ENCODE results near the gene FES.

Gene FES

GRCh38 chr15:90860942-90861675 is 23.2 kb upstream of the FES start:
- DNase-seq (ENCODE audit: low read depth) = no peak
- no peak overlapping the region for H3K4me3 ChIP-seq (ENCODE audit: low read depth, low read length)
- TF ChIP-seq, protein P1, sequence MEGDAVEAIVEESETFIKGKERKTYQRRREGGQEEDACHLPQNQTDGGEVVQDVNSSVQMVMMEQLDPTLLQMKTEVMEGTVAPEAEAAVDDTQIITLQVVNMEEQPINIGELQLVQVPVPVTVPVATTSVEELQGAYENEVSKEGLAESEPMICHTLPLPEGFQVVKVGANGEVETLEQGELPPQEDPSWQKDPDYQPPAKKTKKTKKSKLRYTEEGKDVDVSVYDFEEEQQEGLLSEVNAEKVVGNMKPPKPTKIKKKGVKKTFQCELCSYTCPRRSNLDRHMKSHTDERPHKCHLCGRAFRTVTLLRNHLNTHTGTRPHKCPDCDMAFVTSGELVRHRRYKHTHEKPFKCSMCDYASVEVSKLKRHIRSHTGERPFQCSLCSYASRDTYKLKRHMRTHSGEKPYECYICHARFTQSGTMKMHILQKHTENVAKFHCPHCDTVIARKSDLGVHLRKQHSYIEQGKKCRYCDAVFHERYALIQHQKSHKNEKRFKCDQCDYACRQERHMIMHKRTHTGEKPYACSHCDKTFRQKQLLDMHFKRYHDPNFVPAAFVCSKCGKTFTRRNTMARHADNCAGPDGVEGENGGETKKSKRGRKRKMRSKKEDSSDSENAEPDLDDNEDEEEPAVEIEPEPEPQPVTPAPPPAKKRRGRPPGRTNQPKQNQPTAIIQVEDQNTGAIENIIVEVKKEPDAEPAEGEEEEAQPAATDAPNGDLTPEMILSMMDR (IDR thresholded peaks at IDR 0.05; ENCODE audit: insufficient read depth, low read depth, low read length, missing control alignments) = no peak

- no peak for DNase-seq (ENCODE audit: low read depth)
- TF ChIP-seq, protein P1 (IDR thresholded peaks at IDR 0.05; ENCODE audit: insufficient read depth, low read depth, low read length, missing control alignments) = no peak
Measured at GRCh38 chr15:90862487-90862886, 21.8 kb upstream of the FES start.

DNA sequence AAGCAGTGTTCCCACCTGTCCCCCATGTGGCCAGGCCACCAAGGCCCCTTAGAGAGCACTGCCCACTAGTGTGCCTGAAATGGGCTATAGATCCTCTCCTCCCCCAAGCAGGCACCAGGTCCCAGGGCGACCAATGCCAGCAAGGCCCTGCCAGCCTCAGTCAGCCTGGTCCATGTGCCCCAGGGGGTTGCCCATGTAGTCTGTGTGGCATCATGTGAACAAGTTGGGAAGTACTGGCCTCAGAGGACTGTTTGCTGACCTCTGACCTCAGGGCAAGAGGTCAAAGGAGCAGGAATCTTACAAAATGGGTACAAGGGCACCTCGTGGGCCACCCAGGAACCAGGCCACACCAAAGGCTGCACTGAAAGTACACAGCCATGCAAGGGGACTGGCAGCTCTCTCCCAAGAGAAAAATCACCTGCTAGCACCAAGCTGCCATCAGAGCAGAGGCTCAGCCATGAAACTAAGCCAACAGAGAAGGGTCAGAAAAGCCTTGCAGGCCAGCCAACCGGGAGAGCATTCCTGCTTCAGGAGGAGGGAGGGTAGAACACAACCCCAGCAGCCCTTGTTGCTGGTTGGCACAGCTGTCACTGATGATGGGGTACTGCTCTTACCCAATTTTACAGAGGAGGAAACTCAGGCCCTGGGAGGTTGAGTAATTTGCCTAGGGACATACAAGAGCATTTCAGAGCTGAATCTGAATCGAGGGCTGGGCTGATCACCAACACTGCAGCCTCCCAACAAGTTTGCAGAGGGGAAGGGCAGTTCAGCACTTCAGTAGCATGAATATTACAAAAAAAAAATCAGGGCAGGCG is 21.1 kb upstream of the FES start:
- no peak for DNase-seq (ENCODE audit: low read depth)
- no peak overlapping the region for H3K4me3 ChIP-seq (ENCODE audit: low read depth, low read length)
- TF ChIP-seq, protein P1 (IDR thresholded peaks at IDR 0.05; ENCODE audit: insufficient read depth, low read depth, low read length, missing control alignments) = no peak

More at GRCh38 chr15:90862487-90862886, 21.8 kb upstream of the FES start:
- H3K4me3 ChIP-seq (ENCODE audit: low read depth, low read length) = no peak overlapping the region

GRCh38 chr15:90863987-90864386 is 20.3 kb upstream of the FES start:
- H3K4me3 ChIP-seq (ENCODE audit: low read depth, low read length) = no peak overlapping the region
- TF ChIP-seq, protein P1 (IDR thresholded peaks at IDR 0.05; ENCODE audit: insufficient read depth, low read depth, low read length, missing control alignments) = no peak
- no peak for DNase-seq (ENCODE audit: low read depth)

DNA sequence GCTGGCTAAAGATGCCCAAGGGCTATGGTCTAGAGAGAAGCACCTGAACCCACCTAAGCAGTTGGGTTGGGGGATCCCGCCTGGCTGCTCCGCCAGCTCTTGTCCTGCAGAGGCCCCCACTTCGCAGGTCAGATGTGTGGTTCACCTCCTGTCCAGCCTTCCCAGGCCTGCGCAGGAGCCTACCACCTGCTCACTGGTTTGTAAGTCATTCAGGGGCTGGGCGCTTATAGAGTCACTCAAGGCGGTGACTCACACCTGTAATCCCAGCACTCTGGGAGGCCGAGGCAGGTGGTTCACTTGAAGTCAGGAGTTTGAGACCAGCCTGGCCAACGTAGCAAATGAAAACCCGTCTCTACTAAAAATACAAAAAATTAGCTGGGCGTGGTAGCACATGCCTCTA is 19.8 kb upstream of the FES start:
- DNase-seq (ENCODE audit: low read depth) = no peak
- no peak overlapping the region for H3K4me3 ChIP-seq (ENCODE audit: low read depth, low read length)

GRCh38 chr15:90865702-90866101 is 18.6 kb upstream of the FES start:
- TF ChIP-seq, protein P1 (IDR thresholded peaks at IDR 0.05; ENCODE audit: insufficient read depth, low read depth, low read length, missing control alignments) = no peak

More for the DNA sequence above, 19.8 kb upstream of the FES start:
- TF ChIP-seq, protein P1 (IDR thresholded peaks at IDR 0.05; ENCODE audit: insufficient read depth, low read depth, low read length, missing control alignments) = no peak

More at GRCh38 chr15:90865702-90866101, 18.6 kb upstream of the FES start:
- H3K4me3 ChIP-seq (ENCODE audit: low read depth, low read length) = no peak overlapping the region
- no peak for DNase-seq (ENCODE audit: low read depth)

All from GM12865 (cell line).